KMS-11 (cell line): ENCODE results near the gene KCTD17.

Experiments
- H2AFZ ChIP-seq: fragments of 200-600 bp; sonication (generic); 2 replicates; pipeline ENCODE4 v1.6.1; 2016; ENCODE audit warnings: antibody characterized with exemption, mixed run types, low read depth
- H3K27ac ChIP-seq: fragments of 200-600 bp; sonication (generic); 2 replicates; pipeline ENCODE4 v1.6.1; 2016; ENCODE audit warnings: mild to moderate bottlenecking, mixed run types
- H3K27me3 ChIP-seq: fragments of 200-600 bp; sonication (generic); 2 replicates; pipeline ENCODE4 v1.6.1; 2017; ENCODE audit warnings: mild to moderate bottlenecking, low read depth, mixed run types, moderate library complexity; ENCODE audit not compliant: insufficient read depth
- H3K36me3 ChIP-seq: fragments of 200-600 bp; sonication (generic); 2 replicates; pipeline ENCODE4 v1.6.1; 2017; ENCODE audit warnings: mild to moderate bottlenecking, mixed run types; ENCODE audit not compliant: insufficient read depth
- H3K4me1 ChIP-seq: fragments of 200-600 bp; sonication (generic); 2 replicates; pipeline ENCODE4 v1.6.1; 2016; ENCODE audit warnings: mild to moderate bottlenecking, low read depth, mixed run types; ENCODE audit not compliant: poor library complexity, severe bottlenecking
- H3K4me2 ChIP-seq: fragments of 200-600 bp; sonication (generic); 2 replicates; pipeline ENCODE4 v1.7.0; 2016; ENCODE audit warnings: mild to moderate bottlenecking, mixed run types
- H3K4me3 ChIP-seq: fragments of 200-600 bp; sonication (generic); IDR thresholded peaks from 2 replicates; pipeline ENCODE4 v1.6.1; 2017; ENCODE audit warnings: low read depth, low read length, mixed read lengths; ENCODE audit not compliant: insufficient read depth
- H3K79me2 ChIP-seq: fragments of 200-600 bp; sonication (generic); 2 replicates; pipeline ENCODE4 v1.6.1; 2016; ENCODE audit warnings: low read depth, mixed run types; ENCODE audit not compliant: insufficient read depth
- H3K9ac ChIP-seq: fragments of 200-600 bp; sonication (generic); 2 replicates; pipeline ENCODE4 v1.6.1; 2016; ENCODE audit warnings: mild to moderate bottlenecking, mixed run types
- H4K20me1 ChIP-seq: fragments of 200-600 bp; sonication (generic); 2 replicates; pipeline ENCODE4 v1.6.1; 2016; ENCODE audit warnings: mild to moderate bottlenecking, mixed run types; ENCODE audit not compliant: insufficient read depth
- CTCF ChIP-seq: fragments of 200-600 bp; sonication (generic); conservative IDR thresholded peaks from 2 replicates; pipeline ENCODE4 v1.6.1; 2017; ENCODE audit warnings: low read depth, mild to moderate bottlenecking, antibody characterized with exemption, low read length, moderate library complexity, mixed read lengths

KCTD17 gene

GRCh38 chr22:37014835-37015586, 36.5 kb upstream of the KCTD17 start:
- Histone ChIP-seq H2AFZ (no peak overlapping the region), H3K27ac (no peak overlapping the region), H3K79me2 (no peaks in the 10 kb centered on the region), H4K20me1 (no peaks in the 10 kb centered on the region), H3K36me3 (no peaks in the 10 kb centered on the region), H3K4me1 (no peaks in the 10 kb centered on the region), H3K27me3 (no peaks in the 10 kb centered on the region), H3K4me2 (no peak overlapping the region), H3K9ac (no peak overlapping the region), H3K4me3 (no peak overlapping the region)
- no peak for TF ChIP-seq CTCF

- H3K4me2 ChIP-seq: no peak overlapping the region
- H3K27ac ChIP-seq: no peak overlapping the region
- no peaks in the 10 kb centered on the region for H3K27me3 ChIP-seq
- H3K9ac ChIP-seq: no peak overlapping the region
- H3K36me3 ChIP-seq: no peaks in the 10 kb centered on the region
- no peaks in the 10 kb centered on the region for H4K20me1 ChIP-seq
- no peak for TF ChIP-seq CTCF
- no peak overlapping the region for H2AFZ ChIP-seq
- no peaks in the 10 kb centered on the region for H3K79me2 ChIP-seq
- peaks cover 3% of the 10 kb centered on the region for H3K4me1 ChIP-seq
- H3K4me3 ChIP-seq: no peak overlapping the region
Measured at GRCh38 chr22:37015587-37015878, 36.0 kb upstream of the KCTD17 start.

GRCh38 chr22:37016134-37016910, 35.2 kb upstream of the KCTD17 start:
- H3K9ac ChIP-seq: no peak overlapping the region
- H3K27me3 ChIP-seq: no peaks in the 10 kb centered on the region
- H3K4me1 ChIP-seq: peaks cover 11% of the 10 kb centered on the region
- no peak overlapping the region for H3K27ac ChIP-seq
- no peaks in the 10 kb centered on the region for H4K20me1 ChIP-seq
- no peak overlapping the region for H3K4me3 ChIP-seq
- no peak for TF ChIP-seq CTCF
- no peak overlapping the region for H2AFZ ChIP-seq
- no peaks in the 10 kb centered on the region for H3K36me3 ChIP-seq
- H3K4me2 ChIP-seq: no peak overlapping the region
- H3K79me2 ChIP-seq: no peaks in the 10 kb centered on the region

- Histone ChIP-seq H3K79me2 (no peaks in the 10 kb centered on the region), H3K9ac (no peak overlapping the region), H3K4me3 (no peak overlapping the region)
Measured at GRCh38 chr22:37017356-37017755, 34.2 kb upstream of the KCTD17 start.

More at GRCh38 chr22:37017356-37017755, 34.2 kb upstream of the KCTD17 start:
- Histone ChIP-seq H2AFZ (no peak overlapping the region), H3K4me2 (no peak overlapping the region), H4K20me1 (no peaks in the 10 kb centered on the region), H3K36me3 (no peaks in the 10 kb centered on the region), H3K27me3 (no peaks in the 10 kb centered on the region), H3K4me1 (peaks cover 17% of the 10 kb centered on the region), H3K27ac (no peak overlapping the region)
- no peak for TF ChIP-seq CTCF
